ENCODE results near the gene RIMBP2.

RIMBP2 gene

GRCh38 chr12:130571089-130571488 lies 145.0 kb downstream of the RIMBP2 start:
- DNase-seq (ENCODE audit: low spot score), result no peak

GRCh38 chr12:130569521-130569920 lies 146.6 kb downstream of the RIMBP2 start:
- no peak for DNase-seq (ENCODE audit: low spot score)

- no peak for DNase-seq (ENCODE audit: low spot score)
Observed at GRCh38 chr12:130568501-130568900, 147.6 kb downstream of the RIMBP2 start.

DNA sequence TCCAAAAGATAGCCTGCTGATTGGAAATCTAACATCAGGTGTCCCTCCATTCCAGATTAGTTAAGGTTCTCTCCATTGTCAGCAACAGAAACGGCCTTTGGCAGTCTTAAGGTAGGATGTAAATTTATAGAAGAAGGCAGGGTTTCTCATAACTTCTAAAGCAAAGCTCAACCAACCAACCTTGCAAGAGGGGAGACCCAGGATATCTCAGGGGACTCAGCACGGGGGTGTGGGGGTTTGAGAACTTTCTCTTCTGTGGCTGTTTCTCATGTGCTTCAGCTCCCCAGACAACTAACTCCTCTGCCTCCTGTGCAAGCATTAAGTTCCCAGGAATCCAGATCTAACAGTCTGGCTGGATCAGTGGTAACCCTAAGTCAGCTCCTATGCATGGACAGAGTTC lies 148.1 kb downstream of the RIMBP2 start:
- no peak for DNase-seq (ENCODE audit: low spot score)

GRCh38 chr12:130566446-130567155 lies 149.5 kb downstream of the RIMBP2 start:
- no peak for DNase-seq (ENCODE audit: low spot score)

DNA sequence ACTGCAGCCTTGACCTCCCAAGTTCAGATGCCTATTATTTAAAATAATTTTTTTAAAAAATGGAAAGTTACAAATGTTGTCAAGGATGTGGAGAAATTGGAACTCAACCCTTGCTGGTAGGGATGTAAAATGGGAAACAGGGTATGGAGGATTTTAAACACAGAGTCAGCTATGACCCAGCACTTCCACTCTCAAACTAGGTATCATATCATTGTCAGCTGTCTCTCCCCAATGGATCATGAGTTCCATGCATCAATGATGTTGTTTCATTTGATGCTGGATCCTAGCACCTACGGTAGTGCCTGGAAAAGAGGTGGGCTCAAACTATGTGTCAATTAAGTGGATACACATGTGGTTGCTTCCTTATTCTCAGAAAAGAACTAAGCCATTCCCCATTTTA lies 150.9 kb downstream of the RIMBP2 start:
- DNase-seq (ENCODE audit: low spot score), result no peak

GRCh38 chr12:130563323-130563722 lies 152.8 kb downstream of the RIMBP2 start:
- DNase-seq (ENCODE audit: low spot score), result no peak

DNA sequence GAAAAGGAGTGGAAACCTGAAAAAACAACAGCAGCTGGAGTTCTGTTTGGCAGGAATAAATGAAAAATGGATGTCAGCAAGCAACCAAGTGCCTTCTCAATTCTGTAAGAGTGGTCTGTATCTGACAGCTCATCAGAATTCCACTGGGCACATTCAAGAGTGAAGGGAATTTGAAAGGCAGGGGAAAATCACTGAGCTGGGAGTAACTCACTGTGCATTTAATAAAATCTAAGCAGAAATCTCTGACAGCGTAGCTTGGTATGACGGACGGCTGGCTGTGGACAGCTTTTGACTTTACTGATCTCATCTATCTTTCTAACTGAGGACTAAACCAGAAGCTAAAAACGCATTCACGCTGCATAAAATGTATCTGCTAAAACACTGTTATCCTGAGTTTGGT lies 153.4 kb downstream of the RIMBP2 start:
- DNase-seq (ENCODE audit: low spot score), result no peak

DNA sequence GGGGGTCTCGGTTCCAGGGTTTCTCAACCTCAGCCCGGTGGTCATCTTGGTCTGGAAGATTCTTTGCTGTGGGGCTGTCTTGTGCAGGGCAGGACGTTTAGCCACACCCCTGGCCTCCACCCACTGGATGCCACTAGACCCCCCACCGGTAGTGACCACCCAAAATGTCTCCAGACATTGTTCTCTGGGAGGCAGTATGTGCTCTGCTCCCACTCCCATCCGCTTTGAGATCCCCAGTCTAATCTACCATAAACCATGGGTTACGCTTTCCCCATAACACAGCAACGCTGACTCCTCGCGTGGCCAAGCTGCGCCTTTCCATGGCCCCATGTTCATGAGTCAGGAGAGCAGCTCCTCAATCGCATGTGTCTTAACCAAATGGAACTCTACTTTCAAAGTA lies 155.8 kb downstream of the RIMBP2 start:
- DNase-seq (ENCODE audit: low spot score), result no peak

DNA sequence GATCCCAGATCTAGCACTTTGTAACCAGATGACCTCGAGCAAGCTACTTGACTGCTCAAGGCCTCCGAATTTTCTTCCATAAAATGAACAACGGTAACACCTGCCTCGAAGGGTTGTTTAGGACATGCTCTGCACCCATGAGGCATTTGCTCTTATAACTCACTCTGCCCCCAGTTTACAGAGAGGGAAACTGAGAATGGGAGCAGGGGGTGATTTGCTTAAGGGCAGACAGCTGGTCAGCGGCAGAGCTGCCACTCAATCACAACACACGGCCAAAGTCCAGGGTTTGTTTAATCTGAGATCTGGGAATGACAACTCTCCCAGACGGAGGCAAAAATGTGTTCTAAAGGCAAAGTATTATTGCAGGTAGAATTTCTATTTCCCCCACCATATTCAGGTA lies 156.3 kb downstream of the RIMBP2 start:
- DNase-seq (ENCODE audit: low spot score), result no peak

- no peak for DNase-seq (ENCODE audit: low spot score)
Observed at GRCh38 chr12:130557886-130558765, 158.0 kb downstream of the RIMBP2 start.

DNA sequence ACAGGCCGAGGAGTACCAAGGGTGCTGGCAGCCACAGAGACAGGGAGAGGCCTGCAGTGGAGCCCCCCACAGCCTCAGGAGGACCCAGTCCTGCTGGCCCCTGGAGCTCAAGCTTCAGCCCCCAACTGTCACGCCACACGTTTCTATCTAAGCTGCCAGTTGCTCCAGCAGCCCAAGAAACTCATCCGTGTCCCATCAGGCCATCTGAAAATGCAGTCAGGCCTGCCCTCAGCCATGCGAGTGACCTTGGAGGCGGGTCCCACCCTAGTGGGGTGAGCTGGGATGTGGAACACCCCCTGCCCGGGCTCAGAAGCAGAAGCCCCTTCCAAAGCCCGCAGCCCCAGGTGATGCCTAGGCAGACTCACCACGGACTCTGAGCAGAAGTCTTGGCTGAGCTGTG lies 158.9 kb downstream of the RIMBP2 start:
- no peak for DNase-seq (ENCODE audit: low spot score)

- no peak for DNase-seq (ENCODE audit: low spot score)
Observed at GRCh38 chr12:130556486-130557055, 159.5 kb downstream of the RIMBP2 start.

GRCh38 chr12:130555628-130556485 lies 160.2 kb downstream of the RIMBP2 start:
- no peak for DNase-seq (ENCODE audit: low spot score)

GRCh38 chr12:130555221-130555620 lies 160.9 kb downstream of the RIMBP2 start:
- DNase-seq (ENCODE audit: low spot score), result no peak

GRCh38 chr12:130552483-130552996 lies 163.6 kb downstream of the RIMBP2 start:
- DNase-seq (ENCODE audit: low spot score), result no peak

GRCh38 chr12:130549361-130549760 lies 166.7 kb downstream of the RIMBP2 start:
- no peak for DNase-seq (ENCODE audit: low spot score)

- no peak for DNase-seq (ENCODE audit: low spot score)
Observed at GRCh38 chr12:130547480-130548155, 168.5 kb downstream of the RIMBP2 start.

DNA sequence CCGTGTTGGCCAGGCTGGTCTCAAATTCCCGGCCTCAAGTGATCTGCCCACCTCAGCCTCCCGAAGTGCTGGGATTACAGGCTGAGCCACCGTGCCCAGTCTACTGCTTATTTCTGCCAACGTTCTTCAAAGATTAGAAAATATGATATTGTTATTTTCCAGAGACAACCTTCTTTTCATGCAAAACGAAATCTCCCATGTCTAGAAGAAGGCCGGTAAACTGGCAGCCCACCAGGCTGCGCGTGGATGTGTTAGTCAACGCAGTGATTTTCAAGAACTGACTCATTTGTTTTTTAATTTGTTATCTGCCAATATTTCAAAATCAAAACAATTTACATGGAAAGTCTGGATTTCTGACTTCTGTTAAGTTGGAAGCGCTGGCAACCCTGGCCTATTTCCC lies 169.6 kb downstream of the RIMBP2 start:
- DNase-seq (ENCODE audit: low spot score), result no peak

GRCh38 chr12:130545475-130545874 lies 170.6 kb downstream of the RIMBP2 start:
- DNase-seq (ENCODE audit: low spot score), result no peak

DNA sequence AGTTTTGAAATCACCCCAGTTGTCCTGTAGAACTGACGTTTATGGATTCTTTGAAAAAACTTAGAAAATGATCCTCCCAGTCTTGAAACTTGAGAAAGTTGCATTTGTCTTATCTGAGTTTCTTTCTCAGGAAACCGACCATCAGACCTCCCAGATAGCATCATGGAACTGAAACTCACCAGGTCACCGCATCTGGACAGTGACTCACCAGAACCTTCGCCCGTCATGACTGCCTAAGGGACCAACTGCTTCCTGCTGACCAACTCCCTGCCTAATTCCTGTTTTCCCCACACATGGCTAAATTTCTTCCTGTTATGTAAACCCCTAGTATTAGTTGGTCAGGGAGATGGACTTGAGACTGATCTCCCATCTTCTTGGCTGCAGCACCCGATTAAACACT lies 175.7 kb downstream of the RIMBP2 start:
- DNase-seq (ENCODE audit: low spot score), result no peak

Measured in AG08396 (cell line).